C1 segment of cervical spinal cord (tissue), 14 donors: ENCODE data around the gene GPR75.

ENCODE experiments used
- DNase-seq, 14 donors: peaks; one replicate each; lab custom pipeline; 2025; lab: John Stamatoyannopoulos, UW

GPR75 gene

DNA sequence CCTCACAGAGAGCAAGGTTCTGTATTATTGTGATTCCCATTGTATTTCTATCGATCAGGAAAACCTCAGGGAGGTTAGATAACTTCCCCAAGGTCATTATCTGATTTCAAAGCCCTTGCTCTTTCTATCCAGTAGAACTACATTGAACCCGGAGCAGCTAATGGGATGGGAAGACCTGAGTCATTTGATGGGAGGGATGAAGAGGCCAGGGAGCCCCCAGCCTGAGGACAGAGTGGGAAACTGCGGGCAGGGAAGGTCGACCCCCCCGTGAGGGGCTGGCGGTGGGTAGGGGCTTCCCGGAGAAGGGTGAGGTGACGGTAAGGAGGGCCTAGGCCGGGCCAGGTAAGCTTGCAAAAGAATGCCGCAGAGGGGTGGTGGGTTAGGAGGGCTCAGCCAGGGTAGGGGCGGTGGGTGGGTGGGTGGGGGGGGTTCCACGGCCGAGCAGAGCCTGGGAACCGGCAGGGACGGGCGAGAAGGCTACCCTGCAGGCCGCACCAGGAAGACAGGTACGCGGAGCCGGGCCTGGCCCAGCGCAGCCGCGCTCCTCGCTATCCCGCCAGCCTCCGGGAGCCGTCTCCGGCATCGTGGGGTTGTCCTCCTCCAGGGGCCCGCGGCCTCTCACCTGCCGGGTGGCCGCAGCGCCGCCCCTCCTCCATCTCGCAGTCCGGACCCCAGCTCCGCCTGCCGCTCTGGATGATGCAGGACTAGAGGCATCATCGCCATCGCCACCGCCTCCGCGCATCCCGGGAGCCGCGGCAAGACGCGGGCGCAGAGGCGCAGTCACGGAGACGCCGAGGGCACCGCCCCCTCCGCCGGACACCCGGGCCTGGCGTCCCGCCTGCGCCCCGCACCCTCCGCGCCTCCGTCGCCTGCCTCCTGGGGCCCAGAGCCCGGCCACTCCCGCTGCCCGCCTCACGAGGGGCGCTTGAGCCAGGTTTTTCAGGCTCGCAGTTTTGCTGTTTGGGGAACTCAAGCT is at the start of gene GPR75:
Gene GPR75 (minus strand): TSS at position 762 of the 976 bp plus-strand sequence. CDS start 5,211 bp downstream, outside the sequence.
- DNase-seq: peak in 13 of 14 donors; percentile 18 to 74 (median 43)

DNA sequence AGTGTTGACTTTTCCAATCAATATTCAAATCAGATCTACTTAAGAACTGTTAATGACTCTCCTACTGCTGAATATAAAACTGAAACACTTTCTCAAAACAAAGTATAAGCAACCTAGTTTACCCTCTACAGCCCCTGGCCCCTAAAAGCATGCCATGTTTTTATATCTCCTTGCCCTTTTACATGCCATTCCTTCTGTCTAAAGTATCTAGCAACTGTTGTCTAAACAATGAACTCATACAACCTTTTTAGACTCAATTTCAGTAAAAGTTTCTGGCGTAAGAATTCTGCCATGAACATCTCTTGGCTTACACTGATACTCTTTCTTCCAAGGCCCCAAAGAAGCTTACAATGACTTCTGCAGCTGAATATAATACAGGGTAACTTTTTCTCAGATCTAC is 47.8 kb upstream of the GPR75 start:
- no peak for DNase-seq

DNA sequence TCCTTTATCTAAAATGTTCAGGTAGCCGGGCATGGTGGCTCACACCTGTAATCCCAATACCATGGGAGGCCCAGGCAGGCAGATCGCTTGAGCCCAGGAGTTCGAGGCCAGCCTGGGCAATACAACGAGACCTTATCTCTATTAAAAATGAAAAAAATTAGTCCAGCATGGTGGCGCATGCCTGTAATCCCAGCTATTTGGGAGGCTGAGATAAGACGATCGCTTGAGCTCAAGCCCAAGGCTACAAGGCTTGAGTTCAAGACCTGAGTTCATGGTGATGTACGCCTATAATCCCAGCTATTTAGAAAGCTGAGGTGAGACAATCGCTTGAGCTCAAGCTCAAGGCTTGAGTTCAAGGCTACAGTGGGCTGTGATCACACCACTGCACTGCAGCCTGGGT is 45.6 kb upstream of the GPR75 start:
- no peak for DNase-seq

DNA sequence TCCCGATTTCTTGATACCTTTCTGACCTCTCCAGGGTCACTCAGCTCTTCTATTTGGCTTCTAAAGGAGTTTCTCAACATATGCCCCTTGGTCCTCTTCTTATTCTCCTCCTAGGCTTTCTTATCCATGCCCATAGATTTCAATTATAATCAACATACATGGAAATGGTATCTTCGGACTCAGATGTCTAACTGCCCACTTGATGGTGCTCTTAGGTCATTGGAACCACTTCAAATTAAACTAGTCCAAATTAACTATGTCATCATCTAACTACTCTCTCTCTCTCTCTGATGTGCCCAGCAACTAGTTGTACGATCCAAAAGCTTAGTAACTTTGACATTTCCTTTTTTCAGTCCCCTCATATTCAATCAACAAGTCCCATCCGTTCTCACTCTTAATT is 43.2 kb upstream of the GPR75 start:
- DNase-seq: no peak

DNA sequence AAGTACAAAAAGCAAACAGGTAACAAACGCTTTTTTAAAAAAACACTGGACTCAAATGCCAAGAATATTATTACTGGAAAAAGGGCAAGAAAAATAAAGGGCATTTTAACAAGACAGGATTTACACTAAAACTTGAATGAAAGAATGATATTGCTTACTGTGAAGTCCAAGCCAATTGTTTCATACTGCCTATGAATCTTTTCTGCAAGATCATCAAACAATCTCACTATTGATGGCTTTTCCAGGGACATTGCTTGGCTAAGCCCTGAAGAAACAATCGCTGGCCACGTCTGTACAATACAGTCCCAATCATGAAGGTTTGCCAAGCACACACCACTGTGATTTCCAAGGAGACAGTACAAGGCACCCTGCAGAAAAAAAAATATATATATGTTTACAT is 41.4 kb upstream of the GPR75 start:
- DNase-seq: no peak

DNA sequence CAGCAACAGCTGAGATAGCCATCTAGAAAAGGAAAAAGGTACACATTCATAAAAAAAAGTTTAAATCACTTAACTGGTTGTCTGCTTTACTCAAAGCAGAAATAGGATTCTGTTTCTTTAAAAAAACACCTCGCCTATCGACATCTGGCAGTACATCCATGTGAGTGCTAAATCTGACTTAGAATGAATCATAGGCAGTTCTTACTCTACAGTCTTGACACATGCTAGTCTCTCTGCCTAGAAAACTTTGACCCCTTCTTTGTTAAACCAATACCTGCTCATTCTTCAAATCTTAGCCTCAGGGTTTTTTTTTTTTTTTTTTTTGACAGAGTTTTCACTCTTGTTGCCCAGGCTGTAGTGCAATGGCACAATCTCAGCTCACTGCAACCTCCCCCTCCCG is 37.1 kb upstream of the GPR75 start:
- no peak for DNase-seq

DNA sequence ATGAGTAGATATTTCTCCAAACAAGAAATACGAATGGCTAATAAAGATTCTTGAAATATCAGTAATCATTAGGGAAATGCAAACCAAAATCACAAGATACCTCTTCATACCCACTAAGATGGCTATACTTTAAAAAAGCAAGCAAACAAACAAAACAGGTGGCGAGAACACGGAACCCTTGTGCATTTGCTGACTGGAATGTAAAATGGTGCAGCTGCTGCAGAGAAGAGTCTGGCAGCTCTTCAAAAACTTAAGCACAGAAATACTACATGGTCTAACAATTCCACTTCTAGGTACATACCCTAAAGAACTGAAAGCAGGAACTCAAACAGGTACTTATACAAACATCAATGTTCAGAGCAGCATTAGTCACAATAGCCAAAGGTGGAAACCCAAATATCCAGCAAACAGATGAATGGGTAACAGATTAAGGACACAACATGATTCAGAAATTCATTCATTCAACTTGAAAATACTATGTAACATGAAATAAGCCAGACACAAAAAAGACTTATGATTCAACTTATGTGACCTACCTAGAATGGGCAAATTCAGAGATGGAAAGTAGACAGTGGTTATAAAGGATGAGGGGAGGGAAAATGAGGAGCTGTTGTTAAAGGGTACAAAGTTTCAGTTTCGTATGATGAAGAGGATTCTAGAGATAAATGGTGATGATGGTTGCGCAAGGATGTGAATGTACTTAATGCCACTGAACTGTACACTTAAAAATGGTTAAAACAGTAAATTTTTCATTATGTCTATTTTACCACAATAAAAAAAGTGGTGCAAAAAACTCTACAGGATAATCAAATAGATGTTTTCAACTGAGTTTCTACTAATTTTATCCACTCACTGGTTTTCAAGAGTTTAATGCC is 26.9 kb upstream of the GPR75 start:
- DNase-seq: no peak

DNA sequence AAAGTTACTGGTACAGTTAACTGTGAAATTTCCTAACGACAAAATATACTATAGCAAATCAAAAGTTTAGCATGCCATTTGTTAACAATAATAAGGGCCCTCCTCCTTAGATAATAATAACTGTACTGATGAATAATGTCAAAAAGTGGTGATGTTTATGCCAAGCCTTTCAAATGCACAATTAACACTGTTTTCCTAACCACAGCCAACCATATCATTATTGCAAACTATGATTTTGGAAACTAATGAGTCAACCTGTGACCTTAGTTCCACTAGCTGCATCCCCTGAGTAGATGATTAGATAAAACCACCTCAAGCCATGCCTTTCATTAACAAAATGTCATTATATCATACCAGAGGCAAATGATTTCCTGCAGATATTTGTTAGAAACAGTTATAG is 25.1 kb upstream of the GPR75 start:
- DNase-seq: no peak

DNA sequence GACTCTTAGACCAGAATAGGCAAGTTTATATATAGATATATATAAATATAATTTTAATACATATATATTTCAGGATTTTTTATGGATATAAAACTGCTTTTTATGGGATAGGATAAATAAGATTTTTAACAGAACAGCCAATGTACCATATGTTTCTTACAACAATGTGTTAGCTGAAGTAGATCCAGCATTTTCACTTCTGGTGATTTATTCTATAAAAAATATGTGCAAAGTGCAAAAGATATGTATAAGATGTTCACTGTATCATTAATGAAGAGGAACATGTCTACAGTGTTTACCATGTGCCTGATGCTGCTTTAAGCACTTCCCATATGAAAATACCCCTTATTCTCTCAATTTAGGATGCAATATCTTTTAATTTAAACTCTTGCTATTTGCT is 22.2 kb upstream of the GPR75 start:
- DNase-seq: no peak

DNA sequence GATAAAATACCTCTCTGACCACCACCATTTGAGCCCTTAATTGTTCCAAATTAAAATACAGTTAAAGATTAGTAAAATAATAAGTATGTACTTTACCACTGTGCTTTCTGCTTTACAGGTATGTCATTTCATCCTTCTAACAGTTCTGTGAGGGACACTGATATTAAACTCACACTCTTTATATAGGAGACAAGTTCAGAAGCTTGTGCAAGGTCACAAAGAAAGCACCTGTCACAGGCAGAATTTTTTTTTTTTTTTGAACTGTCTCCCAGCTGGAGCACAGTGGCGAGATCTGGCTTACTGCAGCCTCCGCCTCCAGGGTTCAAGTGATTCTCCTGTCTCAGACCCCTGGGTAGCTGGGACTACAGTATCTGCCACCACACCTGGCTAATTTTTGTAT is 21.6 kb upstream of the GPR75 start:
- DNase-seq: no peak

DNA sequence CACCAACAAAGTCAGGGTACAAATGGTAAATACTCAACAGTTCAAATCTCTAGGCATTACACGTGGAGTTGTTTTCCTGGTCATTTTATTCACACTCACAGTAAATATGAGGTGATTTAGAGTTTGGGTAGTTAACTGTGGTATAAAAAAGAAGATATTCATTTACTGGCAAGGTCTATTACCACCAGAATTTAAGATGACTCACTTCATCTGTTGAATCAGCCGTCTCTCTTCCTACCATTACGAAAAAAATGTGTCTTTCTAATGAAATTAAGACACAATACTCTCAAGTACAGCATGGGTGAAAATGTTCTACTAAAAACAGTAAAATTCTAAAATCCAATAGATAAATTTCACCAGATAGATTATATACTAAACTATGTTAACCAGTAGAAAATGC is 21.0 kb upstream of the GPR75 start:
- no peak for DNase-seq

DNA sequence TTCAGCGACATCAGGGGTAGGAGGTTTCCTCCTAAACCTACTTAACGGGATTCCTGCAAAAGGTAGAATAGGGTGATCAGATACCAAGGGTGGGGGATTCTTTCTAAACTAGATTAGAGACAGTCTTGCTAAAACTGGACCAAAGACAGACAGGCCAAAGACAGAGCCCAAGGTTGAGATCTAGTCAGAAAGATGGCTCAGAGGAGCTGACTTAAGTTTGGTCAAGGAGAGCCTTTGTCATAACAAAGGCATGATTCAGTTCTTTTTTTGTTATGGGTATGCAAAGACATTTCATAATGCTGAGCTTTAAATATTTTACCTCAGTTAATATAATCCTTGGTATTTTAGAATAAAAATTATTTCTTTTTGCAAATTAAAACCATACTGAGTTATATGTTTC is 17.8 kb upstream of the GPR75 start:
- no peak for DNase-seq

DNA sequence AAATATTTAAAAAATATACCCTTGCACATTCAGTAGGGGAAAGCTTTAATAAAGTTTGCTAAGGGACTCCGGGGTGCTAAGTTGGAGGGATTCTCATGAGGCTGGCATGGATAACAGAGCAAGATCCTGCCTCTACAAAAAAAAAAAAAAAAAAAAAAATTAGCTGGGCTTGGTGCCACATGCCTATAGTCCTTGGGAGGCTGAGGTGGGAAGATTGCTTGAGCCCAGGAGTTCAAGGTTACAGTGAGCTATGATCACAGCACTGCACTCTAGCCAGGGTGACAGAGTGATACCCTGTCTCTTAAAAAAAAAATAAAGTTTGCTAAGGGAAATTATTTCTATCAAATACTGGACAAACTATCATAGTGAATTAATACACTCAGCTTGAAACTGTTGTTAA is 17.3 kb upstream of the GPR75 start:
- DNase-seq: no peak

DNA sequence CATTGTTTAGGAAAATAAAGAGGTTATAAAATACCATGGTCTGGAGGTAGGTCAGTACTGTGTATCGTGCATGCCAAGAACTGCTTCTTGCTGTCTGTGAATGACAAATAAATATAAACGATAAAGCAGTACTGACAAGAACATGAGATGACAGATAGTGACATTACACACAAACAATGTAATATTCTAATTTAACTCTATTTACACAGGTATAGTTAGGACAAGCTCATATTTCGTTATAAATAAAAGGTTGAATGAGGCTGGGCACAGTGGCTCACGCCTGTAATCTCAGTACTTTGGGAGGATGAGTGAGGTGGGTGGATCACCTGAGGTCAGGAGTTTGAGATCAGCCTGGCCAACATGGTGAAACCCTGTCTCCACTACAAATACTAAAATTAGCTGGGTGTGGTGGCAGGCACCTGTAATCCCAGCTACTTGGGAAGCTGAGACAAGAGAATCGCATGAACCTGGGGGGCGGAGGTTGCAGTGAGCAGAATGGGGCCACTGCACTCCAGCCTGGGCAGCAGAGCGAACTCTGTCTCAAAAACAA is 14.7 kb upstream of the GPR75 start:
- DNase-seq: no peak

DNA sequence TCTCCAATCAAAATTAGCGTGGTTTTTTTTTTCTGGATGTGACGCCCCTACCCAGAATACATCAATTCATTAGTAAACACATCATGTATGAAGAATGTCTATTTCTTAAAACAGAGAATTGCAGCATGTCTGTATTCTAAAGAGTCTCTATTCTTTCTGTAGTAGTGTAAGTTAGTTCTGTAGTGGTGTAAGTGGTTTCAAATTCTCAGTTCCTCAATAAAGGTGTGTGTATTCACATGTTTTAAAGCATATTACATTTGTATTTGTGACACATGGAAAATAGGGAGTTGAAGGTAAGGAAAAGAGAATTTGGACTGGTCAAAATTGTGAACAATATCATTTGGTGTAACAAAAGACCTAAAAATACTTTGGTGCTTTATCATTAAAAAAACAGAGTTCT is 8.0 kb upstream of the GPR75 start:
- DNase-seq: no peak

DNA sequence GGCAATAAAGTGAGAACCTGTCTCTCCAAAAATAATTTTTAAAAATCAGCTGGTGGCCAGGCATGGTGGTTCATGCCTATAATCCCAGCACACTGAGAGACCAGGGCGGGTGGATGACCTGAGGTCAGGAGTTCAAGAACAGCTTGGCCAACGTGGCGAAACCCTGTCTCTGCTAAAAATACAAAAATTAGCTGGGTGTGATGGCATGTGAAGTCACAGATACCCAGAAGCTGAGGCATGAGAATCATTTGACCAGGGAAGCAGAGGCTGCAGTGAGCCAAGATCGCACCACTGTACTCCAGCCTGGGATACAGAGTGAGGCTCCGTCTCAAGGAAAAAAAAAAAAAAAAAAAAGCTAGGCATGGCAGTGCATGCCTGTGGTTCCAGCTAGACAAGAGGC is 7.4 kb upstream of the GPR75 start:
- DNase-seq: no peak

DNA sequence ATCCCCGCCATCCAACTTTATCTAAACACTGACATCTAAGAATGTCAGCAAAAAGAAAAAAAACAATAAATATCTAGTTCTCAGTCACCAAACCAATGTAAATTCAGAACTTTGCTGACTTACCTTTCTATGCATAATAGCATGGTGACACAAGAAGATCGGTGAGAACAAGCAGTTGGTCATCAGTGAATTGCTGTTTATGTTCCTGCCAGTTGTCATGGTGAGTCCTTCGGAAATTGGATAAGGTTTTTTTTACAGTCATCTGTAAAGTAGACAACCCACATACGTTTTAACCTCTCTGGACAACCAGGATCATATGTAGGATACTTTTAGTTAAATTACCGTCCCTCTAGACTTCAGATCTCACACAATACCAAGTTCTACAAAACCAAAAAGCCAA is 6.2 kb upstream of the GPR75 start:
- no peak for DNase-seq

DNA sequence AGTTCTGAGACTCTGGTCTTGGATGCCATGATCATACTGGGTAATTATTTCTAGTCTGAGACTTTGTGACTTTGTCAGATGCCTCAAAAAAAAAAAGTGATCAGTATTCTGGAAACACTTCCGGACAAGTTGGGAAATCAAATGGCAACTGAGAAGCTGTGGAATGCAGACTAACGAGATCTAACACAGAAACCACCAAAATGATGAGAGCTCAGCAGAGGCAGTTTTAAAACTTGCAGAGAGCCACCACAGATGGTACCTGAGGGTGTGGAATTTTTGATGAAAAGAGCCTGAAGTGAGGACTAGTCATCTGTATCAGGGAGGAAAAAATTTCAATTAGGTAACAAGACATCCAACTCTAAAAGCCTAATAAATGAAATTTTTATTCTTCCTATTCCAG is 5.5 kb upstream of the GPR75 start:
- no peak for DNase-seq

DNA sequence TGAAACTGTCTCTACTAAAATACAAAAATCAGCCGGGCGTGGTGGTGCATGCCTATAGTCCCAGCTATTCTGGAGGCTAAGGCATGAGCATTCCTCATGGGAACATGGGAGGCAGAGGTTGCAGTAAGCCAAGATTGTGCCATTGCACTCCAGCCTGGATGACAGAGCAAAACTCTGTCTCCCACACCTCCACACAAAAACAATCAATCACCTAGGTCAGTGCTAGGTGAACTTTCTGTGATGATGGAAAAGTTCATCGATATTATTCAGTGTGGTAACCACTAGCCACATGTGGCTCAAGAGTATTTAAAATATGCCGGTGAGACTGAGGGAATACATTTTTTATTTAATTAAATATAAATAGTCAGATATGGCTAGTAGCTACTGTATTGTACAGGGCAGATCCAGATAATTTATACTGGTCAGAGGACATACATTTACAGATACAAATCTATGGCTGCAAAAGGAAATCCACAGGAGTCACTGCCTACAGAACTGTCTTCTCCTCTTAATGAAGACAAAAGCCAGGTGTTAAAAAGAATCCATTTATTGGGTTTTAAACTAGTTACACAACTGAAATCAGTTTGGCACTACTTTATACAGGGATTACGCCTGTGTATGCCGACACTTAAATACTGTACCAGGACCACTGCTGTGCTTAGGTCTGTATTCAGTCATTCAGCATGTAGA is 3.9 kb upstream of the GPR75 start:
- DNase-seq: no peak

DNA sequence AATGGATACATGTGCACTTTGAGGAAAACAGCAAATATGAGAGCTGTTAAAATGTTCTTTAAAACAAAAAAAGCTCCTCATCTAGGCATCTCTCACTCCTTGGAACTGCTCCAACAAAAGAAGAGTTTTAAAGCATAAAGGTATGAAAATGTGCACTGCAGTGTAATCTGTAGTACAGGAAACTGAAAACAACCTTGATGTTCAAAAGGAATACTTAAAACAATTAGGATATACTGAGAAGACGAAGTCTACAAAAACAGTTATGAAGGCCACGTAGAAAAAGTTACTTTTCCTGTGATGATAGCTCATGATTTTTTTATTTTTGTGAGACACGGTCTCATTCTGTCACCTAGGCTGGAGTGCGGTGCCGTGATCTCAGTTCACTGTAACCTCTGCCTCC is 2.1 kb upstream of the GPR75 start:
- no peak for DNase-seq

DNA sequence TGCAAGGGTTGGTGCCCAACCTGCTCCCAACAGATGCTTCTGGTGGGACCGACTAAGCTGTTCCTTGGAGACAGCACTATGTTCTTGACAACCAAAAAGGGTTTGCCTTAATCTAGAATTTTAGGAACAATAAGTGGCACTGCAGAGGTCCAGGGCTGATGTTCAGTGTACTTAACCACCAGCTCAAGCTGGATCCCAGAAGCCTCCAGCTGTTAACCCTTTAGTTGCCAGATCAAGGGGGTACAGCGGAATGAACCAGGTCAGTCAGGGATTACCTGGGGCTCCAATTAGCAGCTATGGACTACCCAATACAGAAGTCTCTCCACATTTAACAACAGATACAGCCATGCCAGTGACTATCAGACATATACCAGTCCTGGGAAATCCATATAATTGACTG is 3.5 kb downstream of the GPR75 start:
- DNase-seq: peak in 3 of 14 donors; percentile 5 to 7 (median 6)

DNA sequence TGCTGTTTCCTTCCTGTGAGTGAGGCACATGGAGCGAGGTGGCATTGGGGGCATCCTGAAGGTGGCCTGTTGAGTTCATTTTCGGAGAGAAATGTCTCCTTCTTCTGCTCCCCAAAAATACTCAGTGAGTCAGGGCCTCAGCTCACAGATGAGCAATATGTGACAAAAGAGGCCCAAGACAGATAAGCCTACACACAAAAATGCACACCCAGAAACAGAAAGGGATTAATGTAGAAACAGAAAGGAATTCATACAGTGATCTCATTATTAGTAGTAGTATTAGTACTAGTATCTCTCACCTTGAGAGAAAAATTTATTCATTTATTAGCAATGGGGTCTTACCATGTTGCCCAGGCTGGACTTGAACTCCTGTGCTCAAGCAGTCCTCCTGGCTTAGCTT is 5.1 kb downstream of the GPR75 start:
- no peak for DNase-seq
